ENCODE measurements around the gene DNAH7.

DNA sequence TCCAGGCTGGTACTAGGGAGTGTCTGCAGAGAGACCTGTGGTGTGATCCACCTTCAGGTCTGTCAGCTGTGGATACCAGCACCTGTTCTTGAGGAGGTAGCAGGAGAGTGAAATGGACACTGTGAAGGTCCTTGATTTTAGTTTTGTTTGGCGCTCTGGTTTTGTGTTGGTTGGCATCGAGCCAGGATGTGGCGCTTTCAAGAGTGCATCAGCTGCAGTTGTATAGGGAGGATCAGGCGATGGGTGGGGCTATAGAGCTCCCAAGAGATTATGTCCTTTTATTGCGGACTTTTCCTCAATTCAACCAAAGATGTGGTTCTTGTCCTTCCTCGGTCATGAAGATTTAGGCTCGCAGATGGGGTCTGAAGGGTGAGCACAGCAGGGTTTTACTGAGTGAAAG, 374.1 kb downstream of the DNAH7 start:
- TF ChIP-seq, protein P1, sequence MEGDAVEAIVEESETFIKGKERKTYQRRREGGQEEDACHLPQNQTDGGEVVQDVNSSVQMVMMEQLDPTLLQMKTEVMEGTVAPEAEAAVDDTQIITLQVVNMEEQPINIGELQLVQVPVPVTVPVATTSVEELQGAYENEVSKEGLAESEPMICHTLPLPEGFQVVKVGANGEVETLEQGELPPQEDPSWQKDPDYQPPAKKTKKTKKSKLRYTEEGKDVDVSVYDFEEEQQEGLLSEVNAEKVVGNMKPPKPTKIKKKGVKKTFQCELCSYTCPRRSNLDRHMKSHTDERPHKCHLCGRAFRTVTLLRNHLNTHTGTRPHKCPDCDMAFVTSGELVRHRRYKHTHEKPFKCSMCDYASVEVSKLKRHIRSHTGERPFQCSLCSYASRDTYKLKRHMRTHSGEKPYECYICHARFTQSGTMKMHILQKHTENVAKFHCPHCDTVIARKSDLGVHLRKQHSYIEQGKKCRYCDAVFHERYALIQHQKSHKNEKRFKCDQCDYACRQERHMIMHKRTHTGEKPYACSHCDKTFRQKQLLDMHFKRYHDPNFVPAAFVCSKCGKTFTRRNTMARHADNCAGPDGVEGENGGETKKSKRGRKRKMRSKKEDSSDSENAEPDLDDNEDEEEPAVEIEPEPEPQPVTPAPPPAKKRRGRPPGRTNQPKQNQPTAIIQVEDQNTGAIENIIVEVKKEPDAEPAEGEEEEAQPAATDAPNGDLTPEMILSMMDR (IDR thresholded peaks at IDR 0.05): no peak
- TF ChIP-seq POLR2A (IDR thresholded peaks at IDR 0.05): no peak

All from testis (tissue), 2 donors.